Measurements from ENCODE around the gene SRCAP. TPM values are rescaled to one million over a fixed set of nuclear protein-coding genes. Genes with fewer than 3 reads are reported as not detected.

The SRCAP gene
- total and polyA plus RNA-seq, 2 donors from 2014 or later: 1.6 to 71.9 TPM

- Histone ChIP-seq H3K9ac (ENCODE audit: low read length in 3 of 3) (no peak overlapping the region), H3K36me3 (ENCODE audit: control insufficient read depth in 2 of 3, insufficient read depth in 3 of 3, low read length in 3 of 3) (peaks cover 8 to 59% (median 42%) of the 10 kb centered on the region in 3 donors), H3K27ac (ENCODE audit: low read depth in 2 of 2, low read length in 2 of 2) (no peak overlapping the region), H3K4me3 (ENCODE audit: low read length in 3 of 3) (no peak overlapping the region), H3K4me1 (ENCODE audit: control insufficient read depth in 2 of 3, insufficient read depth in 2 of 3, low read depth in 1 of 3, low read length in 3 of 3) (peaks cover 0 to 2% (median 0%) of the 10 kb centered on the region in 3 donors), H3K9me3 (ENCODE audit: control insufficient read depth in 2 of 3, insufficient read depth in 1 of 3, low read length in 3 of 3) (no peaks in the 10 kb centered on the region), H3K27me3 (ENCODE audit: control insufficient read depth, insufficient read depth, low read length) (no peaks in the 10 kb centered on the region)
- FAIRE-seq: no peak
- TF ChIP-seq, protein P1, sequence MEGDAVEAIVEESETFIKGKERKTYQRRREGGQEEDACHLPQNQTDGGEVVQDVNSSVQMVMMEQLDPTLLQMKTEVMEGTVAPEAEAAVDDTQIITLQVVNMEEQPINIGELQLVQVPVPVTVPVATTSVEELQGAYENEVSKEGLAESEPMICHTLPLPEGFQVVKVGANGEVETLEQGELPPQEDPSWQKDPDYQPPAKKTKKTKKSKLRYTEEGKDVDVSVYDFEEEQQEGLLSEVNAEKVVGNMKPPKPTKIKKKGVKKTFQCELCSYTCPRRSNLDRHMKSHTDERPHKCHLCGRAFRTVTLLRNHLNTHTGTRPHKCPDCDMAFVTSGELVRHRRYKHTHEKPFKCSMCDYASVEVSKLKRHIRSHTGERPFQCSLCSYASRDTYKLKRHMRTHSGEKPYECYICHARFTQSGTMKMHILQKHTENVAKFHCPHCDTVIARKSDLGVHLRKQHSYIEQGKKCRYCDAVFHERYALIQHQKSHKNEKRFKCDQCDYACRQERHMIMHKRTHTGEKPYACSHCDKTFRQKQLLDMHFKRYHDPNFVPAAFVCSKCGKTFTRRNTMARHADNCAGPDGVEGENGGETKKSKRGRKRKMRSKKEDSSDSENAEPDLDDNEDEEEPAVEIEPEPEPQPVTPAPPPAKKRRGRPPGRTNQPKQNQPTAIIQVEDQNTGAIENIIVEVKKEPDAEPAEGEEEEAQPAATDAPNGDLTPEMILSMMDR (IDR thresholded peaks at IDR 0.05; ENCODE audit: borderline replicate concordance, extremely low read depth, insufficient read depth): no peak
- intact Hi-C loops (cut with DNase I): no loop called here
- peak in 1 of 5 donors; percentile 47 for DNase-seq
Observed at GRCh38 chr16:30723725-30724355, 24.9 kb downstream of the SRCAP start.

GRCh38 chr16:30724641-30725417 lies 25.9 kb downstream of the SRCAP start:
- H3K4me3 ChIP-seq (ENCODE audit: low read length in 3 of 3): no peak overlapping the region
- no peak overlapping the region for H3K9ac ChIP-seq (ENCODE audit: low read length in 3 of 3)
- intact Hi-C loops (cut with DNase I): no loop called here
- H3K27ac ChIP-seq (ENCODE audit: low read depth in 2 of 2, low read length in 2 of 2): no peak overlapping the region
- FAIRE-seq: no peak
- TF ChIP-seq, protein P1 (IDR thresholded peaks at IDR 0.05; ENCODE audit: borderline replicate concordance, extremely low read depth, insufficient read depth): no peak
- H3K4me1 ChIP-seq (ENCODE audit: control insufficient read depth in 2 of 3, insufficient read depth in 2 of 3, low read depth in 1 of 3, low read length in 3 of 3): peaks cover 0 to 2% (median 0%) of the 10 kb centered on the region in 3 donors
- no peaks in the 10 kb centered on the region for H3K27me3 ChIP-seq (ENCODE audit: control insufficient read depth, insufficient read depth, low read length)
- peaks cover 5 to 60% (median 49%) of the 10 kb centered on the region in 3 donors for H3K36me3 ChIP-seq (ENCODE audit: control insufficient read depth in 2 of 3, insufficient read depth in 3 of 3, low read length in 3 of 3)
- DNase-seq: peak in 1 of 5 donors; percentile 76
- H3K9me3 ChIP-seq (ENCODE audit: control insufficient read depth in 2 of 3, insufficient read depth in 1 of 3, low read length in 3 of 3): no peaks in the 10 kb centered on the region

DNA sequence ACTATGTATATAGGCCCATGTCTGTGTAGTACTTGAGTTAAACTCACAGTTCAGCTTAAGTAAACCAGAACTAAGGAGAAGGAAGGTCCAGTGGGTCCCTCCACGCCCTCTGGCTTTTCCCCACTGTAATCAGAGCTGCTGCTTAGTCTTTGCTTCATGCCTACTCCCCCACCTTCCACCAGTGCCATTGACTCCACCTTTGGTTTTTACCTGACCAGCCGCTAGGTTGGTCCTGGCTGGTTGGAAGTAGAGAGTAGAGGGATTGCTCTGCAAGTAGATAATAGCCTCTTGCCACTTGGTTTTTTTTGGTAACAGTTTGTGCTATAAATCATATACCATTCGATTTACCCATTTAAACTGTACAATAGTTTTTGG lies 26.4 kb downstream of the SRCAP start:
- no peaks in the 10 kb centered on the region for H3K9me3 ChIP-seq (ENCODE audit: control insufficient read depth in 2 of 3, insufficient read depth in 1 of 3, low read length in 3 of 3)
- FAIRE-seq: no peak
- peaks cover 6 to 59% (median 46%) of the 10 kb centered on the region in 3 donors for H3K36me3 ChIP-seq (ENCODE audit: control insufficient read depth in 2 of 3, insufficient read depth in 3 of 3, low read length in 3 of 3)
- H3K27me3 ChIP-seq (ENCODE audit: control insufficient read depth, insufficient read depth, low read length): no peaks in the 10 kb centered on the region
- H3K4me3 ChIP-seq (ENCODE audit: low read length in 3 of 3): no peak overlapping the region
- TF ChIP-seq, protein P1 (IDR thresholded peaks at IDR 0.05; ENCODE audit: borderline replicate concordance, extremely low read depth, insufficient read depth): no peak
- no peak for DNase-seq
- peaks cover 0 to 2% (median 0%) of the 10 kb centered on the region in 3 donors for H3K4me1 ChIP-seq (ENCODE audit: control insufficient read depth in 2 of 3, insufficient read depth in 2 of 3, low read depth in 1 of 3, low read length in 3 of 3)
- H3K27ac ChIP-seq (ENCODE audit: low read depth in 2 of 2, low read length in 2 of 2): no peak overlapping the region
- intact Hi-C loops (cut with DNase I): no loop called here
- H3K9ac ChIP-seq (ENCODE audit: low read length in 3 of 3): no peak overlapping the region

Measured in kidney (tissue), 14 donors.